GM18861 (cell line): ENCODE data around the gene CELSR3.

Source experiments
- ATAC-seq: cut with Tn5 transposase; IDR thresholded peaks from one replicate; pipeline ENCODE4 v1.9.1; 2021; ENCODE audit not compliant: unreplicated experiment

The CELSR3 gene

DNA sequence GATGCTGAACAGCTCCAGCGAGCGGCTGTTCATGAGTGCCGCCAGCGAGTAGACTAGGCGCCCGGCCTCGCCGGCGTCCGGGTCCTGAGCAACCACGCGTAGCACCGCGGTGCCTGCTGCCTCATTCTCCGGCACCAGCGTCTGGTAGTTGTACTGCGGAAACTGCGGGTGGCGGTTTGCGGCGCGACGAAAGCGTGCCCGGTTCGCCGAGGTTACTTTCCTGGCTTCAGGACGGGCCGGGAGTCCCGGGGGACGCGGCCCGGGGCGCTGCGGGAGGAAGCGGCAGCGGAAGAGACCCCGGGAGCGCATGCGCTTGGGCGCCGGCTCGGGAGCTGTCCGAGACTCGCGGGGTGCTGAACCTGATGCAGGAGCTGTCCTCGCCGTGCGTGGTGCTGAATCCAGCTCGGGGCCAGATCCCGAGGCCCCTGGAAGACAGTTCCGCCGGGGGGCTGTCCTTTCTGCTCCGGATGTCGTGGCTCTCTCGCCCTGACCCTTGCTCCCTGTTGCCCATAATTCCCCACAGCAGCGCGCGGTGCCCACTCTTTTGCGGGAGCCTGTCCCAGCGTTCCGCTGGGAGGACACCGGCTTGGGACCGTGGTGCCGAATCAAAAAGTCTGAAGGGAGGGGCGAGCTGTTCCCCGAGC lies 1.1 kb downstream of the CELSR3 start:
- no peak for ATAC-seq

DNA sequence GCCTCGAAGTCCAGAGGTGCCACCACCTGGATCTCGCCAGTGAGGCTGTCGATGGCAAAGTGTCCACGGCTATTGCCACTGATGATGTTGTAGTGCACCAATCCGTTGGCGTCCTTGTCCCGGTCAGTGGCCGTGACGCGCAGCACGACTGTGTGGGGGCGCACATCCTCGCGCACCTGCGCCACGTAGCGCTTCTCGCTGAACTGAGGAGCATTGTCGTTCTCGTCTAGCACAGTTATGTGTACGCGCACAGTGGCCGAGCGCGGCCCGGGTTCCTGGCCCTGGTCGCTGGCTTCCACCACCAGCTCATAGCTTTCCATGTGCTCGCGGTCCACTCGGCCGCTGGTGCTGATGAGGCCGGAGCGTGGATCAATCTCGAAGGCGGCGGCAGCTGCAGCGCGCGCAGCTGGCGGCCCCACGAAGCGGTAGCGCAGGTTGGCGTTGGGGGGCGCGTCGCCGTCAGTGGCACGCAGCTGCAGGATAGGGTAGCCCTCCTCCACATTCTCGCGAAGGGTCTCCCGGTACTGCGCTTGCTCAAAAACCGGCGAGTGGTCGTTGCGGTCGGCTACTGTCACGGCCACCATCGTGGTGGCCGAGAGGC lies 1.8 kb downstream of the CELSR3 start:
- ATAC-seq = no peak

DNA sequence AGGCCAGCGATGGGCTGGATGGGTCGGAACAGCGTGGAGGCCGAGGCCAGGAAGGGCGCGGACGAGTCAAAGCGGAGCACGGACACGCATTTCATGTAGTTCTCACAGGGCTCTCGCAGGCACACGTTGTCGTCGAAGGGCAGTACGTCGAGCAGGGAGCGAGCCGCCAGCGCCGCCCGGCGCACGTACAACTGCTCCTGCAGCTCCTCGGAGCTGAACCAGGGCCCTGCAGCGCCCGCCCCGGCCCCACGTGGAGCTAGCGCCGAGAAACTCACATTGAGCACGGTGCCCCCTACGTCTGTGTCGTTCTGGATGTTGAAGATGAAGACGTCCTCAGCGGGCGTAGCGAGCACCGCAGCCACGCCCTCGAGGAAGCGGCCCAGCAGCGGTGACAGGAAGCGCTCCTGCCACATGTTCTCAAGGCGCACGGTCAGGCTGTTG lies 5.8 kb downstream of the CELSR3 start:
- no peak for ATAC-seq

DNA sequence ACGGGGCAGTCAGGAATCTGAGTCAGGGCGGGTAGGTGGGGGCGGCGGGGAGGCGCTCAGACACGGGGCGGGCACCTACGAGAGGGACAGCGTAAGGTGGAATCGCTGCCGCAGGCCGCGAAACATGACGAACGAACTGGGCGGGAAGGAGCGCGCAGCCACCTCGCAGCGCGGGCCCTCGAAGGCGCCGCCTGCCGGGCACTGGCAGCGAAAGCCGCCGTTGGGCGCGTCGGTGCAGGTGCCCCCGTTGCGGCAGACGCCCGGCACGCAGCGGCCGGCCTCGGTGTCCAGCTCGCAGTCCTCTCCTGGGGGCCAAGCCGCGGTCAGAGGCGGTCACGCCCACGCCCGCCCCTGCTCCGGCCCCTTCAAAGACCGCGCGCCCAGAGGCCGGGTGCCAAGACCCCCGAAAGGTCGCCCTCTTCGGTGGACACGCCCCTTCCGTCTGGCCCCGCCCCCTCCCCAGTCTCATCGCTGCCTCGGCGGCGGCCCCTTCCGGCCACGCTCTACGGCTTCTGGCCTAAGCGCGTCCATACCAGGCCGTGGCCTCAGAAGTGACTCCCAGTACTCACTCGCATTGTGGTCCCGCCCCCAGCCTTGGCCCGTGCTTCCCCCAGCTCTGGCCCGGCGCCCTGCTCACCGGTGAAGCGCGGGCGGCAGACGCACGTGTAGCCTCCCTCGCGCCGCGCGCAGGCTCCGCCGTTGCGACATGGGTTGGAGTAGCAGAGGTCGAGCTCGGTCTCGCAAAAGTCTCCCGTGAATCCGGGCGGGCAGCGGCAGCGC lies 6.4 kb downstream of the CELSR3 start:
- ATAC-seq = peak; percentile 62

DNA sequence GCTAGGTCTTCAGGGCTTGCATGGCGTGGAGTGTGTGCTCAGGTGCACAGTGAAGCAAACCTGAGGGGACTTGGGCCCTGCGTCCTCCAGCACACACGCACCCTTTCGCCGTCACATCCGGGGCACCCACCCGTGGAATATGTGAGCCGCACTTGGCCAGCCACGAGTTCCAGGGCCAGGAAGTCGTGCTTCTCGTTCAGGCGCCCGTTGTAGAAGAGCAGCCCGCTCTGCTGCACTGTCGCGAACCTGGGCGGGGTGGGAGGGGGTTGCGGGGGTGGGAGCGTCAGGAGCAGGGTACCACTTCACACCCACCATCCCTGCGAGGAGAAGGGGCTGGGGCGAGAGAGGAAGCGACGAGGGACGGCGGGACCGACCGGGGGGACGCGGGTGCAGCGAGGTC lies 7.1 kb downstream of the CELSR3 start:
- no peak for ATAC-seq

DNA sequence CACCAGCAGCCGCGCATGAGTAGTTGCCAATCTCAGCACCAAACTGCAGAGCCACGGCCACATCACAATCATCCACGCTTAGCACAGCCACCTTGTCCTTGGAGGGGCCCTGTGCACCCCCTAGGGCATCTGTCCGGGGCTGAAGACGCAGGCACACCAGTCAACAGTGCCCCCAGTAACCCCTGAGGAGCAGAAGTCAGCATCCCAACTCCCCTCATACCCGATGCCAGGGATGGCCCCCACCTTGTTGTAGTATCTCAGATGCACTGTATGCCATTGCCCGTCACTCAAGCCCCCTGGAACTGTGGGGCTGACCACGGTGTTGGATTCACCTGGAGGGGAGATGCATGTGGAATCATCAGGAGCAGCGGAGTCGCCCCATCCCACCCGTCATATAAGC lies 7.6 kb downstream of the CELSR3 start:
- ATAC-seq = no peak

DNA sequence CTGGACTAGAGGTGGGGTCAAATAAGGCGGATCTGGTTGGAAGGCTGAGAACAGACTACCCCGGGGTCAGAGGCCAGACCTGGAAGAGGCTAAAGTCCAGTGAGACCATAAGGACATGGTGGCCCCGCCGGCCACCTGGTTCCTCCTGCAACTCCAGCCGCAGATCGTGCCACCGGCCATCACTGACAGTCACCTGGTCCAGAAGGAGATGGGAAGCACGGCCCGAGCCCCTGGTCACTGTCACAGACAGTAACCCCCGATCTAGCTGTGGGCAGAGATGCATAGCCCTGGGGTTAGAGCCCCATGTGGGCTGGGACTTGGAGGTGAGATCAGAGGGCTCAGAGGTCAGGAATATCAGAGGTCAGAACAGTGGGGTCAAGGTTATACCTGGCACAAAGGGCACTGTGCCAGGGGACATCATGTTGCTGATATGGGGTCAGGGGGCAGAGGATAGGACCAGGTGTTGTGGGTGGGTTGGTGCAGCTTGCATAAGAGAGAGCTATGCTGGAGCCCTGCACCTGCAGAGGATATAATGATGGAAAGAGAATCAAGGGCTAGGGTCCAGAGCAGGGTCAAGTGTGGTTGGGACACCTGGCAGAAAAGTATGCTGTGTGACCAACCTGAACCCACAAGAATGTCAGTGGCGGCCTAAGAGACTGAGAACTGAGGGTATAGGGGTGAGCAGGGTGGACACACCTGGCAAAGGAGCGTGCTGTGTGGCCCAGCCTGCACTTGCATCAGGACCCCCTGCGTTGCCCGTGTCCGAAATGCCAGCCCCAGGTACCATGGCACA lies 9.6 kb downstream of the CELSR3 start:
- ATAC-seq = no peak

DNA sequence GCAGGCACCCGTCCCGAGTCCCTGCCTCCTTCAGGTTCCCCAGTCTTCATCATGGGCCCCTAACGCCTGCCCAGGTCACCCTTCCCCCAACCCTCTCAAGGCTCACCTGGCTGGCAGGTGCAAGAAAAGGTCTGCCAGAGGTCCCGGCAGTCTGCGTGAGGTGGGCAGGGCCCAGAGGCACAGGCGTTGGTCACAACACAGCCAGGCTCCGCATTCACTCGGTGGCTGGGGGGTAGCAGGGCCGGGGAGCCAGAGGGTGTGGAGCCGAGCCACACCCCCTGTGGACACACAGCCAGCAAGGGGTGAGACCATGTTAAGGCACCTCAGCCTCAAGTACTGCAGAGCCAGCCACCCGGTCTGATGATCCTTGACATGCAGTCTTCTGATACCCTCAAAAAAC lies 10.9 kb downstream of the CELSR3 start:
- ATAC-seq = no peak

DNA sequence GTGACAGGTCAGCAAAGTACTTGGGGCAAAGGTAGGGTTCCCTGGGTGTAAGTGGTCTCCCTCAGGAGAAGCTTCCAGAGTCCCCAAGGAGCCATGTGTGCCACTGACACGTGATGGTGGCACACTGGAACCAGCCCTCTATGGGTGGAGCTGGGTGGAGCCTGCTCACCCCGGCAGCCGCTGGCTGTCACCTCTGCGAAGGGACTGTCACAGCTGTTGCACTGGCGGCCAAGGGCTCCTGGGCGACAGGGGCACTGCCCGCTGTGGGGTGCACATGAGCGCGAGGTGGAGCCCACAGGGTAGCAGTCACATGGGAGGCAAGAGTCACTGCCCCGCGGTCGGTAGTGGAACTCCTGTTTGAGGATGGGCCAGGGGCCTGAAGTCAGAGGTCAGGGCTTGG lies 12.0 kb downstream of the CELSR3 start:
- ATAC-seq = no peak

DNA sequence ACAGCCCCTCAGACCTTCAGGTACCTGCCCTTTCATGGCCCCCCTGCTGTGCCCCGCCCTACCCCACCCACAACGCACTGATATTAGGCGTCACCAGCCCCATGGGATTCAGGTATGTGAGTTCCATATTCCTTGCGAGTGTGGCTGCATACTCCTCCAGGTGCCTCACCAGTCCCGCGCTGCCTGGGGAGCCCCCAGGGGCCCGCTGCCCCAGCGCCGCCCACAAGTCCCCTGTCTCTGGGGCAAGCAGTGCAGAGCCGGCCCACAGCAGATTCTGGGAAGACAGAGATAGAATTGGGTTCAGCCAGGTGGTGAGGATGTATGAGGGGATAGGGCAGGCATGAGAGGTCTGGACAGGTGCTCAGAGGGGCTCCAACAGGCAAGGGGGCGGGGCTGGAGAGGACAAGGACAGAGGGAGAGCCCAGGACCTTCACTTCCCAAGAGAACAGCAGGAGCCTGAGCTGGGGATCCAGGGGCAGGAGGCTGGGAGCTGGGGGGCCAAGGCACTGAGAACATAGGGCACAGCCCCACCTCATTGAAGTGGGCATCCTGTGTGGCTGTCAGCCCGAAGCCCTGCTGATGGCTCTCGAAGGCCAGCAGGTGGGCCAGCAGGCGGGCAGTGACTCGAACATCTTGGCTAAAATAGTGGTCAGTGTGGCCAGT lies 14.4 kb downstream of the CELSR3 start:
- ATAC-seq = no peak

DNA sequence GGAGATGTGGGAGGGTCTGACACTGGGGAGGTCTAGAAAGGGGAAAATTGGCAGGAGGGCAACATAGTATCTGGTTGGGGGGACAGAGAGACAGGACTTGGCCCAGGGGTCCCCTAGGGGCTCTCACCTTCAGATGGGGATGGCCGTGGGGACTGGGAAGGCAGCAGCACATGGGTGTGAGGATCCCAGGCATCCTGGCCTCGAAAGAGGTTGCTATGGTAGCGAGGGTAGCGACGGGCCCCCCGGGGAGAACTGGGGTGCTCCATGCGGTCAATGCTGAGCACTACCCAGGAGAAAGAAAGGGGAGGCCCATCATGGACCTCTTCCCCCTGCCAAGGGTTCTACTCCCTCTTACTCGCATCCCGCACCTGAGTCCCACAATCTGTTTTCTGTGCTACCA lies 15.0 kb downstream of the CELSR3 start:
- no peak for ATAC-seq

DNA sequence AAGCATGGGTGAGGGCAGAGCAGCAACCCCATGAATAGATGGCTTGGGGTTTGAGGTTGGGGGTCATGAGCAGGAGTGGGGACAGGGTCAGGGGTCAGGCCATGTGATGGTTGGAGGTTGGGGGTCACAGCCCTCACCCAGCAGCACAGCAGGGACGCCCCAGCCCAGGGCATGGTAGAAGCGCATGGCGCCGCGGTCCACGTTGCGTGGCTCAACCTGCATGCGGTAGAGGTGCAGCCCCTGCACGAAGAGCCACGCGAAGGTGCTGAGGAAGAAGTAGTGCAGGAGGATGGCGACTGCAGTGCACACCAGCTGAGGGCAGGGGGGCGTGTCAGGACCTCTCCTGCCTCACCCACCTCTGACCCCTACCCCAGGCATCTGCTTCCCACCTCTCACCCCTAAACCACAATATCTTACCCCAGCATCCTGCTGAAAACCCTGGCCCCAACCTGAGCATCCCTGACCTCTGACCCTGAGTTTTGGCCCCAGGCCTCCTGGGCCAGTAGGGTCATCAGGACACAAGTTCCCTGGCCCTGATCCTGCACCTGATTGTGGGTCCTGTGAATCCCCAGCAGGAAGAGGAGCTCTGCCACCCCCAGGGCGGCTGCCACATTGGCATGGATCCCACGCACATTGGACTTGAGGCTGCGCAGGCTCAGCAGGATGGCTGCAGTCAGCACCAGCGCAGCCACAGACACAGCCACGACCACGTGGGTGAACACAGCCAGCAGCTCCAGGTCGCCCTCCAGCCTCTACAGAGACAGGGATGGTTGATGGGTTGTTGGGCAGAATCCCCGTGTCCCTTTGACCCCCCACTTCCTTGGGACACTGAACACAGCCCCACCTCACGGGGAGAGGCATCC lies 17.6 kb downstream of the CELSR3 start:
- ATAC-seq = no peak

DNA sequence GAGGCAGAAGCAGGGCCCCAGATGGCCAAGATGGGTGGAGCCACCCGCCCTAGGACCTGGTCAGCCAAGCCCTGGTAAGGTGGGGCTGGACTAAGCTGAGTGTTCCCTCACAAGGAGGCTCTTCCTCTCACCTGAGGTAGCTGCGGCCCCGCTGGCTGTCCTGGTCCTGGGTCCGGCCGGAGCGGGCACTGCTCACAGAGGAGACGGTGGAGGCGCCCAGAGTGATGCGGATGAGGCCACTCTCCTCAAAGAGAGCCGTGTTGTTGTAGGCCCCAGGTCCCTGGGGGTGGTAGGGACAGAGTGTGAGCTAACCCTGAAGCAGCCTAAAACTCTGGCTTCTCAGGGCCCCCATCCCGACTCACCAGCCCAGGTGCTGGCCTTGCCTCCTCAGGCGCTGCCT lies 20.1 kb downstream of the CELSR3 start:
- ATAC-seq = no peak

DNA sequence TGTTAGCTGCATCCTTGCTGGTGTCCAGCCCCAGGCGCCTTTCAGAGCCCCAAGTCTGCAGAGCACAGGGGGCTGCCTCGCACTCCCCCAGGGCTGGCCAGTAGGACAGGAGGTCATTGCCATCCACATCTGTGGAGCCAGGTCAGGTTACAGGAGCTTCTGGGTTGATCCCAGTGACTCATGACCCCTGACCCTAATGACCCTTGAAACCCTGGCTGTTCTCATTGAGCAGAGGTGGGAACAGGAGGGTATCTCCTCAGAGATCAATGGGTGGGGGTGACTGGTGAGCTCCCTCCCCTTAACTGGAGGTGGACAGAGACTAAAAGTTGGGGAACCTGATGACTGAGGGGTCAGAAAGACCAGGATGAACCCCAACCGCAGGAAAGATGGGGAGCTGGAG lies 21.3 kb downstream of the CELSR3 start:
- ATAC-seq = no peak

DNA sequence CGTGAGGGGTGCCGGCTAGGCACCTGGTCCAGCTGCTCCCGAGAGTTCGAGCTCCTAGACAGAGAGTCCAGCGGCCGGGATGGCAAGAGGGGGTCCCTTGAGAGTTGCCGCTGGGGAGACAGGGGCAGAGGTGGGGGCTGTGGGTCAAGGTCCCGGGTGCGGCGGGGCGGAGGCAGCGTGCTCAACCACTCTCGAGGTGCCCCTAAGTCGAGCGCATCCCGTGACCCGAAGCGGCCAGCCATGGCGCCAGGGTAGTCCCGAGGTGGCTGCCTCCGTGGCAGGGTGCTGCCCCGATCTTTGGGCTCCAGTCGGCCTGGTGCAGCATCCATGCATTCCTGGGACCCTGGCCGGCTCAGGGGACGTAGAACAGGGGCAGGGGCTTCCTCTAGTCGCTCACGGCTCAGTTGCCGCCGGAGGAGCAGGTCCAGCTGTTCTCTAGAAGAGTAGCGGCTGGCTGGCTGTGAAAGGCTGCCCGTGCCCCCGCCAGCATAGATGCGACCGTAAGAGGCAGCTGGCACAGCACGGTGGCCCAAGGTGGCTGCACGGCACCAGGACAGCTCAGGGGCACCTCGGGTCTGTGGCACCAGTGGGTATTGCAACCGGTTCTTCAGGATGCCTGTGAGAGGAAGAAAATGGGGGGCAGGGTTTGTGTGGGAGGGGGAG lies 22.6 kb downstream of the CELSR3 start:
- no peak for ATAC-seq

DNA sequence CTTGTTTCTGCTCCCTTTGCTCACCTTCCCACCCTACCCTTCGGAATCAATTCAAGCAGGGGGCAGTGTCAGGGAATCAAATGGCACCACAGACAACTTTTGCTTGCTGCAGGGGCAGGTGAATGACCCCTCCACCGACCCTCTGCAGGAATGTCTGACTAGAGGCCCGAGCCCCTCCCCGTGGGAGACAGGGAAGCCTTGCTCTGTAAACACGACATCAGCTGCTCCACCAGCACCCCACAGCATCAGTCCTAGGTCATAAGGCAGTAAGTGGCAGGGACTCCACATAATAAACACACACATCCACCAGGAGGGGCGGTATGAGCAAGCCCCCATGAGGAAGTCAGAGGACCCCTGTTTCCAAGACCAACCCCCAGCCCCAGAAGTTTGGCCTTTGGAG lies 25.4 kb downstream of the CELSR3 start:
- no peak for ATAC-seq

DNA sequence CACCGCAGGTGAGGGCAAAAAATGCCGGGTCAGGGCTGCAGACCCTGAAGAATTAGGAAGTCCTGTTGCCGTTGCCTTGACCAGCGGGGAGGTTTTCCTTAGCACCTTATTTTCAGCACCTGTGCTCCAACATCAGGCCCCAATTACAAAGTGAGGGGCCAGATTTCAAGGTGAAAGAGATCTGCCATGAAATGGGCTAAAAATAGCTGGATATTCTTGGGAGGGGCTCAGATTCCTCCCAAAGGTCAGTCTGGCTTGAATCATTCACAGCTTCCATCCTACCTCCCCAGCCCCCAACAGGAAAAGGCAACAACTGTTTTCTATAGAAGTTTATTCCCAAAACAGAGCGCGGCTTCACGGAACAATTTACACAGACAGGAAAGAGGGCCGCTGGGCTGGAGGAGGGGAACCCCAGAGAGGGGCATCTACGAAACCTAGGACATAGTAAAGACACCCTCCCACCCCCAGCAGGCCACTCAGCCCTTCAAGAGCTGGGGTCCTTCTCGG lies 26.5 kb downstream of the CELSR3 start:
- no peak for ATAC-seq

DNA sequence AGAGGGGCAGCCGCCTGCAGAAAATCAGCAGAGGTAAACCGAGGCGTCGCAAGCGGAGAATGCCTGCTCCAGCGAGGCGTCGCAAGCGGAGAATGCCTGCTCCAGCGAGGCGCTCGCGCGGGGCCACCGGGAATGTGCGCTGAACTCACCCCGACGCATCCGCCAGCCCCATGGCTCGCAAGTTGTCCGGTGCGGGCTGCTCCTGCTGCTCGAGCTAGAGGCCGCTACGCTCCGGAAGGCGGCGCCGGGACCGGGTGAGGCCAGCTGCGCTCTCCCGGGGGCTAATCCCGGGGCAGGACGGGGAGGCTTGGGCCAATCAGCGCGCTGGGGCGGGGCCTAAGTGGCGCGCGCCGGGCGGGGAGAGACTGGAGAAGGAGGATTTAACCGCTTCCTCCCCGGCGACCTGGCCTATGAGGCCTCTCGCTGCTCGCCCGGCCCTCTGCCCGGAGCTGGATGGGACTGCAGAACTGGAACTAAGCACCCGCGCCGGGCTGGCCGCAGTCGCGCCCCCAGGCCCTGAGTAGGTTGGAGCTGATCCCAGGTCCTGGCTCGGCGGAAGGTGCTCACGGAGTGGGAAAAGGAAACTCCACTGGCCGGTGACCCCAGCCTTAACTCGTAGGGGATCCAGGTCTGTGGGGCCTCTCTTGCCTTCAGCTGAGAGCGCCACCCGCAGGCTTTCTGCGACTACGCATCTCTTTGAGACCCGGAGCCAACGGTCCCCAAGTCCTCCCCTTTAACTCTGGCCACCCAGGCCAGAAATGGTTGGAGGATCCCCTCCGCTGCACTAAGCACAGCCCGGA lies 27.3 kb downstream of the CELSR3 start, which contains the start of gene SLC26A6:
TSS of gene SLC26A6 (minus strand) at position 240 of the 800 bp plus-strand sequence. CDS start at position 172, 68 bp downstream.
- ATAC-seq = peak; percentile 68
